HG03025 (cell line): ENCODE results near the gene TOP2B.

Experiments
- ATAC-seq: cut with Tn5 transposase; IDR thresholded peaks from one replicate; pipeline ENCODE4 v1.9.1; 2021; ENCODE audit warnings: mild to moderate bottlenecking, moderate library complexity; ENCODE audit not compliant: unreplicated experiment, low FRiP score

The TOP2B gene

GRCh38 chr3:25567806-25568524 is 96.7 kb downstream of the TOP2B start:
- ATAC-seq: no peak

- ATAC-seq: no peak
These were observed 97.3 kb downstream of the TOP2B start for GRCh38 chr3:25567388-25567787.

GRCh38 chr3:25566358-25566920 is 98.3 kb downstream of the TOP2B start:
- ATAC-seq: no peak

GRCh38 chr3:25565807-25566206 is 98.9 kb downstream of the TOP2B start:
- no peak for ATAC-seq

- no peak for ATAC-seq
These were observed 100.6 kb downstream of the TOP2B start for GRCh38 chr3:25564075-25564474.

- ATAC-seq: no peak
These were observed 101.1 kb downstream of the TOP2B start for GRCh38 chr3:25563601-25564000.

GRCh38 chr3:25558796-25559195 is 105.9 kb downstream of the TOP2B start:
- no peak for ATAC-seq

GRCh38 chr3:25558121-25558520 is 106.6 kb downstream of the TOP2B start:
- no peak for ATAC-seq

- no peak for ATAC-seq
These were observed 107.0 kb downstream of the TOP2B start for GRCh38 chr3:25557694-25558093.

- no peak for ATAC-seq
These were observed 108.3 kb downstream of the TOP2B start for GRCh38 chr3:25556447-25556846.

GRCh38 chr3:25555695-25556437 is 108.8 kb downstream of the TOP2B start:
- no peak for ATAC-seq

- ATAC-seq: no peak
These were observed 110.3 kb downstream of the TOP2B start for GRCh38 chr3:25554376-25554775.

GRCh38 chr3:25552251-25552650 is 112.5 kb downstream of the TOP2B start:
- ATAC-seq: no peak

- ATAC-seq: no peak
These were observed 115.9 kb downstream of the TOP2B start for GRCh38 chr3:25548836-25549235.

- ATAC-seq: no peak
These were observed 116.6 kb downstream of the TOP2B start for GRCh38 chr3:25547943-25548674.
